T47D (cell line): ENCODE results near the gene SEPTIN1.
"Not testable (repeated sequence)": the region's sequence is repeated elsewhere in the genome, so short reads cannot be mapped to it uniquely, and the experiment has no call there.

Experiments used
- DNase-seq, 2 experiments: peaks; one replicate each; pipeline versions ENCODE4 v3.0.0 to v3.0.0-alpha.2; 2011 to 2012; ENCODE audit warnings: low read depth in 1 of 2, low spot score in 1 of 2
- JUND ChIP-seq: IDR thresholded peaks from 2 replicates; pipeline ENCODE4 v1.6.1; 2012; ENCODE audit warnings: low read depth
- in situ Hi-C: cut with HindIII; loops from 2 replicates; pipeline ENCODE4 v1.10.0; 2016; ENCODE audit warnings: low sequenced_read_pairs, low pct_unique_long_range_greater_than_20kb

SEPTIN1 gene

DNA sequence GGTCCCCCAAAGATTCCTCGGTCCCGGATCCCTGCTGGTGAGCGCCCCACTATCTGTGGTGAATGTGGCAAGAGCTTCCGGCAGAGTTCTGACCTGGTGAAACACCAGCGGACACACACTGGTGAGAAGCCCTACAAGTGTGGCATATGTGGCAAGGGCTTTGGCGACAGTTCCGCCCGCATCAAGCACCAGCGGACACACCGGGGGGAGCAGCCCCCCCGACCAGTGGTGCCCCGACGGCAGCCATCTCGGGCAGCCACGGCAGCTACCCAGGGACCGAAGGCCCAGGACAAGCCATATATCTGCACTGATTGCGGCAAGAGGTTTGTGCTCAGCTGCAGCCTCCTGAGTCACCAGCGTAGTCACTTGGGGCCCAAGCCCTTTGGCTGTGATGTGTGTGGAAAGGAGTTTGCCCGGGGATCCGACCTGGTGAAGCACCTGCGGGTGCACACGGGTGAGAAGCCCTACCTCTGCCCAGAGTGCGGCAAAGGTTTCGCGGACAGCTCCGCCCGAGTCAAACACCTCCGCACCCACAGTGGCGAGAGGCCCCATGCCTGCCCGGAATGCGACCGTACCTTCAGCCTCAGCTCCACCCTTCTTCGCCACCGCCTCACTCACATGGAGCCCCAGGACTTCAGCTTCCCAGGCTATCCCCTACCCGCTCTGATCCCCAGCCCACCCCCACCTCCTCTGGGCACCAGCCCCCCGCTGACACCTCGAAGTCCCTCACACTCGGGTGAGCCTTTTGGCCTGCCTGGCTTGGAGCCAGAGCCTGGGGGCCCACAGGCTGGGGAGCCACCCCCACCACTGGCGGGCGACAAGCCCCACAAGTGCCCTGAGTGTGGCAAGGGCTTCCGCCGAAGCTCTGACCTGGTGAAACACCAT lies 15.7 kb upstream of the SEPTIN1 start:
- no peak for TF ChIP-seq JUND
- no peak for DNase-seq
- in situ Hi-C loops, result no loop called here

DNA sequence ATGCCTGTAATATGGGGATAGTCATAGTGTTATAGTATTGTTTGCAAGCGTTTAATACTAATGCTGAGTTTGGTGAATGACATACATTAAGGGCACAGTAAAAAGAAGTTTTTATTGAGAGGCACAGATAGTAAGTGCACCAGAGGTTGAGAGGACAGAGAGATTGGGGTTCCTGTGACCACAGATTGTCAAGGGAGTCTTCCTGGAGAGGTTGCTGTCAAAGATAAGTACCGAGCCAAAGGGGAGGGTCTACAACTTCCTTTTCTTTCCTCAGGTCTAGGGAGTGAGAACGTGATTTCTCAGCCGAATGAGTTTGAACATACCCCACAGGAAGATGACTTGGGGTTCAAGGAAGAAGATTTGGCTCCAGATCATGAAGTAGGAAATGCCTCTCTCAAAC lies 14.7 kb upstream of the SEPTIN1 start:
- DNase-seq, result no peak
- TF ChIP-seq JUND, result no peak
- in situ Hi-C loops, result no loop called here

DNA sequence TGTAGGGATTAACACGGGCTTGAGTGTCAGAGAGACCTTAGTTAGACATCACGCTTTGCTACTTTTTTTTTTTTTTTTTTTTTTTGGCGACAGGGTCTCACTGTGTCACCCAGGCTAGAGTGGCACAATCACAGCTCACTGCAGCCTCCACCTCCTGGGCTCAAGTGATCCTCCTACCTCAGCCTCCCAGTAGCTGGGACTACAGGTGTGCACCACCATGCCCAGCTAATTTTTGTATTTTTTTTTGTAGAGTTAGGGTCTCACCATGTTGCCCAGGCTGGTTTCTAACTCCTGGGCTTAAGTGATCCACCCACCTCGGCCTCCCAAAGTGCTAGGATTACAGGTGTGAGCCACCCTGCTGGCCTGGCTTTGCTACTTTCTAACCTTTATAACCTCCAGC lies 14.3 kb upstream of the SEPTIN1 start:
- in situ Hi-C loops, DNase-seq: not testable (repeated sequence)

DNA sequence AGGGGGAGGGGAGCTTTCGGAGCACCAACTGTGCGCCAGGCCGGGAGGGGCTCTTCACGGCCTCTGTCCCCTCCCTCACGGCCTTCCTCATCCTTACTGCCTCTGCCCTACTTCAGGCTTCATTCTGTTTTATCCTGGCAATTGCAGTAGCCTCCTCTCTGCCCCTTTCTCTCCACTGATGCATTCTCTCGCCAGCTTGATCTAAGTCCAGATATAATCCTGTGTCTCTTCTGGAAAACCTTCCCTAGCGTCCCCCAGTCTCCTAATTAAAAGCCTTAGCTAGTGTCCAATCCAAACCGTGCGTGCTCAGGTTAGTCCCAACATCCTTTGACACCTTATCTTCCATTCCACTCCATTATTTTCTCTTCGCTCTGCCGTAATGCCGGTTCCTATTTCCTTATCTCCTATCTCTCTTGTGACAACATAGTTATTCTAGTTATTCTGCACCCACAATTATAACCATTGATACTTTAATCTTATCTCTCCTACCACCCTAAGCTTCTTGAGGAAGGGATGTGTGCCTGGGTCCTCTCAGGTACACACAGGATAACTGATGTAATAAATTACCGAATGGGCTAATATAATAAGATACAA lies 13.7 kb upstream of the SEPTIN1 start:
- TF ChIP-seq JUND, result no peak

DNA sequence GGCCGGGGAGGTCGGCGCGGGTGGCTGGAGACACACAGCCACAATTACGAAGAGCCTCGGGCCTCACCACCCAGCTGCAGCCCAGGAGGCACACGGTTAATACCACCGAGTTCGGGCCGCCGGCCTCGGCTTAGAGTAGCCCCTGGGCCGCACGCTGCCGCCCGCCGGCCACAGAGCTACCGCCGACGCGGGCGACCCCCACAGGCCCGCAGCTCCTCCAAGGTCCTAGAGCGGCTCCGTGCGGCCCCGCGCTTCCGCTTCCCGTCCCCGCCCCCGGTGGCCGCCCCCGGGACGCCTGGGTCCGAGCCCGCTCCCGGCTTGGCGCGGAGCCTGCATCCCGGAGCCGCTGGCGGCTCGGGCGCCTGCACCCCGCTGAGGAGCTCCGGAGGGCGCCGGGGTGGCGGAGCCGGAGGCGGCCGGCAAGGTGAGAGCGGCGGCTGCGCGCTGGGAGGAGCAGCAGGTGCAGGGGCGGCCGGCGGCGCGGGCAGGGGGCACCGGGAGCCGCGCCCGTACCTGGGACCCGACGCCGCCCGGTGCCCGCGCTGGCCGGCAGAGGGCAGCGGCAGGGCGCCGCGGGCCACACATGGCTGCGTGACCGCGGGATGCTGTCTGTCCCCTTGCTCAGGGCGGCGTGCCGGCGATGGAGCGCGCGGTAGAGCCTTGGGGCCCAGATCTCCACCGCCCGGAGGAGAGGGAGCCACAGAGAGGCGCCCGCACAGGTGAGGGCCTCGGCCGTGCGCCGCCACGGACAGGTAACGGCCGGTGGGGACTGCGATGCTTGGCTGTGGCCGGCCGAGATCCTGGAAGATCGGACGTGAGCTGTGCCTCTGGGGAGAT lies 13.0 kb upstream of the SEPTIN1 start, which contains the start of gene ZNF48:
Gene ZNF48 (plus strand): TSS at position 266 of the 837 bp plus-strand sequence. CDS start 375 bp downstream, at position 641.
- TF ChIP-seq JUND, result no peak
- in situ Hi-C loops, result no loop called here
- DNase-seq, result peak; percentile 80 to 90

More for the DNA sequence above, 13.7 kb upstream of the SEPTIN1 start:
- DNase-seq, result no peak
- in situ Hi-C loops, result no loop called here

DNA sequence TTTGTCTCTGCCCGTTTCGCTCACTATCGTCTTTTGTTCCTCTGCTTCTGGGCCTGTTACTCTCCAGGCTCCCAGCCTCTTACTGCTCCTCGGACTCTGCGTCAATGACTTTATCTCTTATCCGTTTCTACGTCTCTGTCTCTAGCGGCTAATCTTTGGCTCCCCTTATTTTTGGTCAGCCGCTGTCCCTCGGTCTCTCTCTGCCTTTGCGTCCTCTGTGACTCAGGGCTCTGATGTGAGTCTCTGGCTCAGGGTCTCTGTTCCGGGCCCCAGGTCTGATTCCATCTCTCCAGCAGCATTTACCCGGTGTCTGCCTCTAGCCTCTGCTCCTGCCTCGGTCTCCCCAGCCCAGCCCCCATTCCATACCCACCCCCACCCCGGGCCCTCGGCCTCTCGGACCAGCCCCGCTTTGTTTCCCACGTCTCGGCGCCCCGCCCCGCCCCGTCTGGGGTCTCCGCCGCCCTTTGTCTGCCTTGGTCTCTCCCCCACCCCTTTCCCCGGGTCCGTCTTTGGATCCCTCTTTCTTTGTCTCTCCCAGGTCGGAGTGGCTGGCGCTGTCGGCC lies 12.3 kb upstream of the SEPTIN1 start:
- DNase-seq, result no peak
- in situ Hi-C loops, result no loop called here
- no peak for TF ChIP-seq JUND

DNA sequence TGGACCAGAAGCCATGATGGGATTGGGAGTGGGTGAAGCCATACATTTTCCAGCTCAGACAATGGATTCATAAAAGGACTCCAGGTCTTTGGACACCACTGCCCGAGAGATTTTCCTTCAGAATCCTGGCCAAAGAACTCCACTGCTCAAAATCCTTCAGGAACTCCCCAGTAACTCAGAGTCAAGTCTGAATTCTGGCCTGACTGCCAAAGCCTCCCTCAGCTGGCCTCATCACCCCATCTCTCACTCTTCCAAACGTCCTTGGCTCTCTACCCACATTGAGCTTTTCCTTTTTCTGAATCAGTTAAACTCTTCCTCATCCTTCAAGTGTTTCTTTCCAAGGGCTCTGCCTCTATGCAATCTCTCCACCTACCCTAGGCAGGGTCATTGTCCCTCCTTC lies 1.2 kb upstream of the SEPTIN1 start:
- no peak for TF ChIP-seq JUND
- in situ Hi-C loops, result no loop called here
- DNase-seq, result no peak

DNA sequence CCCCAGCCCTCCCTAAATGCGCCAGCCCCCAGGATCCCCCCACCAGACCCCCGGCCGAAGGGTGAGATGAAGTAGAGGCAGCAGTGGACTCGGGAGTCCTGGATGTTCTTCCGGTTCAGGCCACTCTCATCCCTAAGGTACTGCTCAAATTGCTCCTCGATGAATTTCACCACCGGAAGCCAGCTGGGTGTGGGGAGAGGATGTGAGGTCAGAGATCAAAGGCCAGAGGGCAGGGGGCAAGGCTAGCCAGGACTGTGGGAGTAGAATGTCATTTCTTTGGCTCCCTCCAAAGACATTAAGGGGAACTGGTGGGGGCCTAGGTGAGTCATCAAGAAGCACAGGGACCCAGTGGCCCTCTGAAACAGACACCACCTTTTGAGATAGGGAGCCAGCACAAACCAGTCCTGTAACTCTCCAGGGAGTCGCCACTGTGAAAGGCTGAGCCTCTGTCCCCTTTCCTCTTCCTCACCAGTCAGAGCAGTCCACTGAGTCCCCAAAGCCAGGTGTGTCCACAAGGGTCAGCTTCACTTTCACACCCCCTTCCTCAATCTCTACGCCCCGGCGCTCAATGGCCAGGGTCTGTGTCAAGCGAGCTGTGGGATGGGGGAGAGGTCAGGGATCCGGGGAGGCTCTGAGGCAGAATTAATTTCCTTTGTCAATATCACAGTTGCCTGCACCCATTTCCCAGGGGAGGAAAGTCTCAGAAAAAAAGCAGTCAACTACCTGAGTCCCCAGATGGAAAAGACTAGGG lies 895 bp downstream of the SEPTIN1 start:
- DNase-seq, result no peak
- in situ Hi-C loops, result no loop called here
- TF ChIP-seq JUND, result no peak

DNA sequence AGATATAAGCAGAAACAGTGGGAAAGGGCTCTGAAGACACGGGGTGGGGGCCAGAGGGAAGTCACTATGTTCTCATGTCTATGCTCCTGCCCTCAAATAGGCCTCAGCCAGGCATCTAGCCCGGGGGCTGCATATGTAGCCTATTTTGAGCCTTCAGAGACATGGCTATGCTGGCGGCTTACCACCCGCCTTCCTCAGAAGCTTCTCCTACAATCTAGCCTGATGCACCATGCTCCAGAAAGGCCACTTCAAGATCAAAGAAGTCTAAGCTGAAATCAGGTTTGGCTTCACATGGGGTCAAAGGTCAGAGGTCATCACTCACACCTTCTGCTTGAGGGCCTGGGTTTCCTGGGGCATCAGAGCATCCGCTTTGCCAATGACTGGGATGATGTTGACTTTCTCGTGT lies 1.6 kb downstream of the SEPTIN1 start:
- no peak for TF ChIP-seq JUND
- DNase-seq, result no peak
- in situ Hi-C loops, result no loop called here

DNA sequence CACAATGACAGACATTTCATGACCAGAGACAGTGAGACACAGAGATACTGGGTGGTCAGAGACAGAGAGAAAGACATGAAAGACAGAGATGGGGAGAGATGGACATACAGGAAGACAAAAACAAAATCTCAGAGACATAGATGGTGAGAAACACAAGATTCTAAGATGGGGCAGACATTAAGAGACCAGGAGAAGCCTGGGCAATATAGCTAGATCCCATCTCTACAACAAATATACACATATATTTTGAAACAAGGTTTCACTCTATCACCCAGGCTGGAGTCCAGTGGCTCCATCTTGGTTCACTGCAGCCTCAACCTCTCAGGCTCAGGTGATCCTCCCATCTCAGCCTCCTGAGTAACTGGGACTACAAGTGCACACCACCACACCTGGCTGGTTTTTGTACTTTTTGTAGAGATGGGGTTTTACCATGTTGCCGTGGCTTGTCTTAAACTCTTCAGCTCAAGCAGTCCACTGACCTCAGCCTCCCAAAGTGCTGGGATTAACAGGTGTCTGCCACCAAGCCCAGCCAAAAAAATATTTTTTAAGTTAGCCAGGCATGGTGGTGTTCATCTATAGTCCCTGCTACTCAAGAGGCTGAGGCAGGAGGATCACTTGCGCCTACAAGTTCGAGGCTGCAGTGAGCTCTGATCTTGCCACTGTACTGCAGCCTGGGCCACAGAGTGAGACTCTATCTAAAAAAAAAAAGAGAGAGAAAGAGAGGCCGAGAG lies 2.1 kb downstream of the SEPTIN1 start:
- in situ Hi-C loops, result no loop called here
- TF ChIP-seq JUND, result no peak

DNA sequence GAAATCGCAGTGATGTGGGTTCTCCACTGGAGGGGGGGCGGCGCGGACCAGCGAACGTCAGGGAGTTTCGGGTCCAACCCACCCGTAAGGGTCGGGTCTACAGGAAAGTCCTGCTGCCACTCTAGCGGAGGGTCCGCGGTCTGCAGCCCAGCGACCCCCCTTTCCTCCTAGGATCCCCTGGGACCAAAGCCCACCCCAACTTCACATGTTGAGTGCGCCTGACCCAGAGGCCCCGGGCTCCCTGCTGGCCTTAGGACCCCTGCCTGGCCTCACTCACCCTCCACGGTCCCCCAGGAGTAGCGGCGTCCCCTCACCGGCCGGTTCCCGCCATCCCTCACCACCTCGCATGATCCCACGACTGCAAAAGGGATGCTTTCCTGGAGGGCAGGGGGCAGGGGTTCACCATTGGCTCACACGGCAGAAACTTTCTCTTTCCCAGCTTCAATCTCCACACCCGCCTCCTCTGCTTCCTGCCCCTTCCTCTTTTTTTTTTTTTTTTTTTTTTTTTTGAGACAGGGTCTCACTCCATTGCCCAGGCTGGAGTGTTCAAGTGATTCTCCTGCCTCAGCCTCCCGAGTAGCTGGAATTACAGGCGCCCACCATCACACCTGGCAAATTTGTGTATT lies 3.1 kb downstream of the SEPTIN1 start:
- no peak for TF ChIP-seq JUND
- in situ Hi-C loops, result no loop called here
- no peak for DNase-seq

More for the DNA sequence above, 2.1 kb downstream of the SEPTIN1 start:
- DNase-seq, result no peak
